Measurements from ENCODE around the gene PADI1. TPM values are rescaled to one million over a fixed set of nuclear protein-coding genes. Genes with fewer than 3 reads are reported as not detected.
"Not testable (repeated sequence)": the region's sequence is repeated elsewhere in the genome, so short reads cannot be mapped to it uniquely, and the experiment has no call there.

Gene PADI1
- total RNA-seq, 1 donor, result 0.43 TPM

DNA sequence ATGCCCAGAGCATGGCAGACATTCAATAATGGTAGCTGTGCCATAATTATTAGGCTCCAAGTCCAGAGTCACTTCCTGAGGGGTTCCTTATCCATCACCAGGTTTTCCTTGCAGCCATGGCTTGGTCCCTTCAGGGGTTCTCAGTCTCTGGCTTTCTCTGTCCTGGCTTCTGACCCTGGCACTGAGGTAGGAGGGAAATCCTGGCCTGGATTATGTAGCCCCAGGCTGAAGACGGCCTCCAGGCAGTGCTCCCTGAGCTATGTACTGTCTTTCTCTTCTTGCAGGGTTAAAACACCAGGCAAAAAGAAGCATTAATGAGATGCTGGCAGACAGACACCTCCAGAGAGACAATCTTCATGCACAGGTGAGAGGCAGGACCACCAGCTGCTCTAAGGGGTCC is 34.5 kb downstream of the PADI1 start:
- TF ChIP-seq, protein P1, sequence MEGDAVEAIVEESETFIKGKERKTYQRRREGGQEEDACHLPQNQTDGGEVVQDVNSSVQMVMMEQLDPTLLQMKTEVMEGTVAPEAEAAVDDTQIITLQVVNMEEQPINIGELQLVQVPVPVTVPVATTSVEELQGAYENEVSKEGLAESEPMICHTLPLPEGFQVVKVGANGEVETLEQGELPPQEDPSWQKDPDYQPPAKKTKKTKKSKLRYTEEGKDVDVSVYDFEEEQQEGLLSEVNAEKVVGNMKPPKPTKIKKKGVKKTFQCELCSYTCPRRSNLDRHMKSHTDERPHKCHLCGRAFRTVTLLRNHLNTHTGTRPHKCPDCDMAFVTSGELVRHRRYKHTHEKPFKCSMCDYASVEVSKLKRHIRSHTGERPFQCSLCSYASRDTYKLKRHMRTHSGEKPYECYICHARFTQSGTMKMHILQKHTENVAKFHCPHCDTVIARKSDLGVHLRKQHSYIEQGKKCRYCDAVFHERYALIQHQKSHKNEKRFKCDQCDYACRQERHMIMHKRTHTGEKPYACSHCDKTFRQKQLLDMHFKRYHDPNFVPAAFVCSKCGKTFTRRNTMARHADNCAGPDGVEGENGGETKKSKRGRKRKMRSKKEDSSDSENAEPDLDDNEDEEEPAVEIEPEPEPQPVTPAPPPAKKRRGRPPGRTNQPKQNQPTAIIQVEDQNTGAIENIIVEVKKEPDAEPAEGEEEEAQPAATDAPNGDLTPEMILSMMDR (IDR thresholded peaks at IDR 0.05; ENCODE audit: insufficient read depth, low read depth, low read length), result no peak
- peak; percentile 94 for DNase-seq (ENCODE audit: low read depth)
- H3K4me3 ChIP-seq (ENCODE audit: low read depth, low read length), result no peak overlapping the region

DNA sequence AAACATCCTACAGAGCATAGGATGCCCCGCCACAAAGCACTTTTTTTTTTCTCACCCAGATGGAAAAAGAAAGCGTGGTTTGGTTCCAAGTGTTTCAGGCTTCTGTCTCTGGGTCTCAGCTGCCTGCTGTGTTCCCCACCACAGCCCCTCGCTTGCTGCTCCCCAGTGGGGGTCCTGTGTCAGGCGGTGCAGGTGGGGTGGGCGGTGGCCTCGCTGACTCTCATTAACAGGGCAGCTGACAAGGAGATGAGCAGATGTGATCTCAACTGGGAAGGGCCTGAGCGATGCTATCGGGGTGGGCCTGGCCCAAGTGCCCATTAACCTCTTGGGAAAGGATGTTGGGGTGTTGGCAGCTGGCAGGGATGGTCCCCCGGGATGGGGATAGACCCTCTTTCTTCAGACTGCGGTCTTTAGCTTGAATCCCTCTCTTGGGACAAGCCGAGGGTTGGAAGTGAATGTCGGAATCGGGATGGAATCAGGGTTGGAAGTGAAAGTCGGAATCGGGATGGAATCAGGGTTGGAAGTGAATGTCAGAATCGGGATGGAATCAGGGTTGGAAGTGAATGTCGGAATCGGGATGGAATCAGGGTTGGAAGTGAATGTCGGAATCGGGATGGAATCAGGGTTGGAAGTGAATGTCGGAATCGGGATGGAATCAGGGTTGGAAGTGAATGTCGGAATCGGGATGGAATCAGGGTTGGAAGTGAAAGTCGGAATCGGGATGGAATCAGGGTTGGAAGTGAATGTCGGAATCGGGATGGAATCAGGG is 36.3 kb downstream of the PADI1 start:
- not testable (repeated sequence) for H3K4me3 ChIP-seq (ENCODE audit: low read depth, low read length); DNase-seq (ENCODE audit: low read depth)

DNA sequence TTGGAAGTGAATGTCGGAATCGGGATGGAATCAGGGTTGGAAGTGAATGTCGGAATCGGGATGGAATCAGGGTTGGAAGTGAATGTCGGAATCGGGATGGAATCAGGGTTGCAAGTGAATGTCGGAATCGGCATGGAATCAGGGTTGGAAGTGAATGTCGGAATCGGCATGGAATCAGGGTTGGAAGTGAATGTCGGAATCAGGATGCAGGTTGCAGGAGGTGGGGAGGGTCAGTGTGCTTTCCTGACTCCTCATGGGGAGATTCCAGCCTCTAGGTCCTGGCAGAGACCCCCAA is 36.8 kb downstream of the PADI1 start:
- H3K4me3 ChIP-seq (ENCODE audit: low read depth, low read length); DNase-seq (ENCODE audit: low read depth): not testable (repeated sequence)

DNA sequence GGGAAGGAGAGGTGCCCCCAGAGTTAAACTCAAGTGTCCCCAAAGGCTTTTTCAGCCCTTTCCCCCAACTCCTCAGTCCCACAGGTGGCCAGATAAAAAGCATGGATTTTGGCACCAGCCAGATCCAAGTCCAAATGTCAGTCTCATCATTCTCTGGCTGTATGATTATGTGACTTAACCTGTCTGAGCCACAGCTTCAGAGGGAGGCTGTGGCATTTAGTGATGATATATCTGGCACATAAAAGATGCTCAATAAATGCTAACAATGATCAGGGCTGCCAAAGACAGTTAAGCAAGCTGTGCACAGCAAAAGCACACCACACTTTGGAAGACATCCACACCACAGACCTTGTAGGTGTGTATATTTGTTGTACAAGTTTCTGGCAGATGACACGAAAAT is 38.3 kb downstream of the PADI1 start:
- no peak overlapping the region for H3K4me3 ChIP-seq (ENCODE audit: low read depth, low read length)
- DNase-seq (ENCODE audit: low read depth), result no peak
- TF ChIP-seq, protein P1 (IDR thresholded peaks at IDR 0.05; ENCODE audit: insufficient read depth, low read depth, low read length), result no peak

DNA sequence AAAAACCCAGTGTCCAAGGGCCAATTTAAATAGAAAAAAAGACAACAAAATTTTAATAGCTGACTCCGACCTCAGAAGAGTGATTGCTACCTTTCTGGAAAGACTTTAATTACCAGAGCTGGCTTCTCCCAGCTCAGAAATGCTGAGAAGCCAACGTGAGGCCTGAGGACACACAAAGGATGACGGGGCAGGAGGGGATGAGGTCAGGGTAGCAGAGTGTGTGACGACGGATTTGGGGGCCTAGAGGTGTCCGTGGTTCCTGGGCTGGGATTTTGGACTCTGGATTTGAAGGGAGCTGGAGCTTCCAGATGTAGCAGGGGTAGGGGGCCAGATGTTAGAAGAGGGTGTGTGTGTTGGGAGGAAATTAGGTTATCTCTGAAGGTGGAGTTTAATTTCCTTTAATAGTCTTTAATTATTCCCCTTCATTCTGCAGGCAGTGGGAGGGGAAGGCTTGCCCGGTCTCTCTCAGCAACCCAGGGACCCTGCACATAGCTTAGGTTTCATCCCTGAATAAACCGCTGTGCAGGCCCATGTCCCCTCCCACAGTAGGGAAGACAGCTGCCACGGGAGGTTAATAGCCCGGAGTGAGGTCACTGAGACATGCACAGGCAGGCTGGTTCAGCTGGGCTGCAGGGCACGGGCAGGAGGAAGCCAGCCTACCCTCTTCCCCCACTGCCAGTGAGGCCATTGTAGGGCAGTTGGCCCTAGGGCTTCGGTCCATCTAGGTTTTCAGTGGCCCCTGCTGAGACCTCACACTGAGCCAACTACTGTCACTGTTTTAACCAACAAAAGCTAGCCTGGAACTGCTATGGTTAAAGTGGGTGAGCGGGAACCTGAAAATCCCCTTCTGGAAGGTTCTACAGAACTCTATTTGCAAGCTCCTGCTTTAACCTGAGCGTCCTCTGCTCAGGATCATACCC is 40.2 kb downstream of the PADI1 start:
- H3K4me3 ChIP-seq (ENCODE audit: low read depth, low read length), result no peak overlapping the region
- TF ChIP-seq, protein P1 (IDR thresholded peaks at IDR 0.05; ENCODE audit: insufficient read depth, low read depth, low read length), result no peak
- no peak for DNase-seq (ENCODE audit: low read depth)

DNA sequence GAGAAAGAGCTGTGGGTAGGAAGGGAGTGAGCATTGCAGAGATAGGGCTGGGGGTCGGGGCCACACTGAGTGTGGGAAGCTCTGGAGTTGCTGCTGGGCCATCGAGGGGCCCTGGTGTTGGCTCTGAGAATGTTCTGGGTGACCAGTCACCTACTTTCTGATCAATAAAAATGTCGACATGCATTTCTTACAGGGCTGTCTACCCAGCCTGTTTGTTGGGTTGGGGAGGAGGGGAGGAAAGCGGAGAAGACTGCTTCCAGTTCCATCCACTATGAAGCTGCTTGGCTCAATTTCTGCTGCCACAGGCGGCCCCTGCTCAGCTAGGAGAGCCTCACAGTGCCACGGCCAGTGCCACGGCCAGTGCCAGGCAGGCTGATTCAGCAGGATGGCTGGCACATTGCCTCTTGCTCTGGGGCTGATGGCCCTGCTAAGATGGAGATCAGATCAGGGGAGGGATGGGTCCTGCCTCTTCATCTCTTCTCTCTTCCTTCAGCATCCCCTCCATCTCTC is 40.9 kb downstream of the PADI1 start:
- TF ChIP-seq, protein P1 (IDR thresholded peaks at IDR 0.05; ENCODE audit: insufficient read depth, low read depth, low read length), result no peak
- DNase-seq (ENCODE audit: low read depth), result no peak
- H3K4me3 ChIP-seq (ENCODE audit: low read depth, low read length), result no peak overlapping the region

DNA sequence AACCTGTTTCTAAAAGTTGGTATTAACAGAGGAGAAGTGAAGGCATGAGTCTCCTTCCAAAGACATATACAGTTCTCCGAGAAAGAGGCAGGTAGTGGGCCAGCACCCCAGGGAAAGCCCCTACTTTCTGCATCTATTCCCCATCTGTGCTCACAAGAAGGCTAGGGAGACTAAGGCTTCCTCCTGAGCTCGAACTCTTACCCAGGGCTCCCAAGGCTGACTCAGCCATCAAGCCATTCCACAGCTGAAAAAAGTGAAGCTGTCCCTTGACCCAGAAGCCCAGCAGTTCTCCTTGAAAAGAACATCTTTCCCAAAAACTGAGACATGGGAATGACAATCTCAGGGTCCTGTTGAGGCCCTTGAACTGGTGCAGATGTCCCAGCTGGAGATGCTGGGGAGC is 42.0 kb downstream of the PADI1 start:
- TF ChIP-seq, protein P1 (IDR thresholded peaks at IDR 0.05; ENCODE audit: insufficient read depth, low read depth, low read length), result no peak
- no peak for DNase-seq (ENCODE audit: low read depth)
- H3K4me3 ChIP-seq (ENCODE audit: low read depth, low read length), result no peak overlapping the region
